HG02973 (cell line): ENCODE data around the gene USP7.
"Not testable (repeated sequence)": the region's sequence is repeated elsewhere in the genome, so short reads cannot be mapped to it uniquely, and the experiment has no call there.

Experiments
- ATAC-seq: cut with Tn5 transposase; IDR thresholded peaks from one replicate; pipeline ENCODE4 v1.9.1; 2021; ENCODE audit warnings: moderate library complexity; ENCODE audit not compliant: unreplicated experiment

Gene USP7

GRCh38 chr16:8963821-8964441 is at the start of gene USP7:
Gene USP7, minus strand, starts transcription at chr16:8963906. Its CDS starts 621 bp downstream, at chr16:8963285.
- ATAC-seq, result peak; percentile 68

GRCh38 chr16:9013508-9013864 is 49.8 kb upstream of the USP7 start:
- ATAC-seq, result no peak

- no peak for ATAC-seq
Measured at GRCh38 chr16:9012848-9013507, 49.3 kb upstream of the USP7 start.

GRCh38 chr16:9012330-9012729 is 48.6 kb upstream of the USP7 start:
- no peak for ATAC-seq

GRCh38 chr16:9008601-9009260 is 45.0 kb upstream of the USP7 start:
- peak; percentile 93 for ATAC-seq

GRCh38 chr16:9007177-9007794 is 43.6 kb upstream of the USP7 start:
- no peak for ATAC-seq

- no peak for ATAC-seq
Measured at GRCh38 chr16:9004183-9004582, 40.5 kb upstream of the USP7 start.

- ATAC-seq, result no peak
Measured at GRCh38 chr16:9003763-9004162, 40.1 kb upstream of the USP7 start.

GRCh38 chr16:9003322-9003721 is 39.6 kb upstream of the USP7 start:
- no peak for ATAC-seq

GRCh38 chr16:9002042-9002441 is 38.3 kb upstream of the USP7 start:
- no peak for ATAC-seq

- no peak for ATAC-seq
Measured at GRCh38 chr16:9000664-9001063, 37.0 kb upstream of the USP7 start.

- ATAC-seq, result no peak
Measured at GRCh38 chr16:8999800-9000199, 36.1 kb upstream of the USP7 start.

GRCh38 chr16:8998108-8998507 is 34.4 kb upstream of the USP7 start:
- ATAC-seq, result no peak

GRCh38 chr16:8996891-8997290 is 33.2 kb upstream of the USP7 start:
- no peak for ATAC-seq

- ATAC-seq, result no peak
Measured at GRCh38 chr16:8990445-8990844, 26.7 kb upstream of the USP7 start.

GRCh38 chr16:8989099-8989878 is 25.6 kb upstream of the USP7 start:
- no peak for ATAC-seq

GRCh38 chr16:8986818-8987191 is 23.1 kb upstream of the USP7 start:
- ATAC-seq, result no peak

- ATAC-seq, result no peak
Measured at GRCh38 chr16:8986111-8986510, 22.4 kb upstream of the USP7 start.

- no peak for ATAC-seq
Measured at GRCh38 chr16:8982816-8983215, 19.1 kb upstream of the USP7 start.

- ATAC-seq, result not testable (repeated sequence)
Measured at GRCh38 chr16:8981901-8982300, 18.2 kb upstream of the USP7 start.

- not testable (repeated sequence) for ATAC-seq
Measured at GRCh38 chr16:8976189-8976588, 12.5 kb upstream of the USP7 start.
